Cerebellar nuclear complex (tissue), 1 donor: ENCODE measurements around the gene DDX31.

Experiments
- DNase-seq, 2 experiments: peaks; one replicate each; lab custom pipeline; 2025; lab: John Stamatoyannopoulos, UW

DDX31 gene

GRCh38 chr9:132634327-132634726 lies 35.5 kb downstream of the DDX31 start:
- no peak for DNase-seq

- DNase-seq = no peak
Observed at GRCh38 chr9:132632413-132633129, 37.2 kb downstream of the DDX31 start.

GRCh38 chr9:132631685-132632084 lies 38.1 kb downstream of the DDX31 start:
- no peak for DNase-seq

GRCh38 chr9:132631280-132631679 lies 38.5 kb downstream of the DDX31 start:
- no peak for DNase-seq

GRCh38 chr9:132630811-132631210 lies 39.0 kb downstream of the DDX31 start:
- DNase-seq = no peak

- no peak for DNase-seq
Observed at GRCh38 chr9:132630116-132630515, 39.7 kb downstream of the DDX31 start.

GRCh38 chr9:132628746-132629145 lies 41.0 kb downstream of the DDX31 start:
- DNase-seq = no peak

GRCh38 chr9:132627594-132627993 lies 42.2 kb downstream of the DDX31 start:
- no peak for DNase-seq

- no peak for DNase-seq
Observed at GRCh38 chr9:132627106-132627505, 42.7 kb downstream of the DDX31 start.

- no peak for DNase-seq
Observed at GRCh38 chr9:132626285-132626684, 43.5 kb downstream of the DDX31 start.

- no peak for DNase-seq
Observed at GRCh38 chr9:132622159-132622558, 47.6 kb downstream of the DDX31 start.

- no peak for DNase-seq
Observed at GRCh38 chr9:132616725-132617124, 53.1 kb downstream of the DDX31 start.

- no peak for DNase-seq
Observed at GRCh38 chr9:132615774-132616173, 54.0 kb downstream of the DDX31 start.

- no peak for DNase-seq
Observed at GRCh38 chr9:132614324-132614723, 55.5 kb downstream of the DDX31 start.

- no peak for DNase-seq
Observed at GRCh38 chr9:132610661-132611060, 59.1 kb downstream of the DDX31 start.

GRCh38 chr9:132609829-132610228 lies 60.0 kb downstream of the DDX31 start:
- DNase-seq = no peak

GRCh38 chr9:132609184-132609583 lies 60.6 kb downstream of the DDX31 start:
- no peak for DNase-seq

GRCh38 chr9:132606066-132606465 lies 63.7 kb downstream of the DDX31 start:
- no peak for DNase-seq

- no peak for DNase-seq
Observed at GRCh38 chr9:132605387-132605786, 64.4 kb downstream of the DDX31 start.

GRCh38 chr9:132602207-132602606 lies 67.6 kb downstream of the DDX31 start:
- no peak for DNase-seq

- no peak for DNase-seq
Observed at GRCh38 chr9:132600326-132600984, 69.3 kb downstream of the DDX31 start.

- no peak for DNase-seq
Observed at GRCh38 chr9:132597073-132597775, 72.6 kb downstream of the DDX31 start.

GRCh38 chr9:132596200-132596599 lies 73.6 kb downstream of the DDX31 start:
- no peak for DNase-seq
